ENCODE measurements around the gene OAF. TPM values are rescaled to one million over a fixed set of nuclear protein-coding genes. Genes with fewer than 3 reads are reported as not detected.
"Not testable (repeated sequence)": the region's sequence is repeated elsewhere in the genome, so short reads cannot be mapped to it uniquely, and the experiment has no call there.

OAF gene
- total RNA-seq, 2 experiments from 2014 or later, result 1.4 to 2.0 TPM

DNA sequence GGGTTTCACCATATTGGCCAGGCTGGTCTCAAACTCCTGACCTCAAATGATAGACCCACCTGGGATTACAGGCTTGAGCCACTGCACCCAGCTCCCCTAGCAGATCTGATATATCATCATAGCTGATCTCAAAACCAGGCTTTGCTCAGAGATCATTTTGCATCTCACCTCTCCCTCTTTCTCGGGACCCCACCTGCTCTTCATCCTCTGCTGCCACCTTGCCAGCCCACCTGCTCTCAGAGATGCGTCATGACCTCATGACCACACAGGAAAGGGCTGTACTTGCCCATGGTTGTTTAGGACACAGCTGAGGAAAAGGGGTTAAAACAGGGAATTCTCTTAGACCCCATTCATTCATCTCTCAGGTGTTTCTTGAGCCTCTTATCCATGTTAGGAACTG, 56.5 kb downstream of the OAF start:
- DNase-seq, result no peak
- Mint-ChIP-seq H3K9me3 (no peaks in the 10 kb centered on the region), H3K36me3 (ENCODE audit: low read depth) (no peaks in the 10 kb centered on the region), H3K4me3 (no peak overlapping the region), H3K4me1 (no peaks in the 10 kb centered on the region), H3K27me3 (peaks cover 50% of the 10 kb centered on the region), H3K27ac (no peak overlapping the region)
- POLR2A ChIA-PET, result no interaction called here
- CTCF ChIA-PET, result interaction anchor here (0.6 to 1.4 kb wide), 3 partner anchors 8 to 54 kb away, joined by 3 to 5 read pairs (median 4); no protein-coding TSS in a partner anchor

DNA sequence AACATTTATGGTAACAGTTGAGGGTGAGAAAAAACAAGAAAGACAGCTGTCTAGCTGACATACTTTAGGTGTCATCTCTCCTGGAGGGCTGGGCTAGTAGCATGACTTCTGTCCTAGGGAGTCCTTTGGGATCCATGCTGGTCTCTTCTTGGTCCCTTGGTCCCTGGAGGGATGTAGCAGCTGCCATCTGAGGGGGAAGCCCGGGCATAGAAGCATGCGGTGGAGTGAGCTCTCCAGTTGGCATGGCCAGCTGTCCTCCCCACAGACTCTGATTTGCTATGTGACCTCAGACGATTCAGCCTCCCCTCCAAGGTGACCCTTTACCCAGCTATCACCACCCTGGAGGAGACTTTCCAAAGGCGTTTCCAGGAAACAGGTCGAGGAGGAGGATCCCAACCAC, 57.9 kb downstream of the OAF start:
- Mint-ChIP-seq H3K27ac (no peak overlapping the region), H3K9me3 (no peaks in the 10 kb centered on the region), H3K4me3 (no peak overlapping the region), H3K36me3 (ENCODE audit: low read depth) (no peaks in the 10 kb centered on the region), H3K4me1 (no peaks in the 10 kb centered on the region), H3K27me3 (peaks cover 51% of the 10 kb centered on the region)
- no peak for DNase-seq
- CTCF ChIA-PET, result interaction anchor here (1.4 kb wide), 1 partner anchor 34 kb away, joined by 5 read pairs; no protein-coding TSS in a partner anchor
- POLR2A ChIA-PET, result no interaction called here

DNA sequence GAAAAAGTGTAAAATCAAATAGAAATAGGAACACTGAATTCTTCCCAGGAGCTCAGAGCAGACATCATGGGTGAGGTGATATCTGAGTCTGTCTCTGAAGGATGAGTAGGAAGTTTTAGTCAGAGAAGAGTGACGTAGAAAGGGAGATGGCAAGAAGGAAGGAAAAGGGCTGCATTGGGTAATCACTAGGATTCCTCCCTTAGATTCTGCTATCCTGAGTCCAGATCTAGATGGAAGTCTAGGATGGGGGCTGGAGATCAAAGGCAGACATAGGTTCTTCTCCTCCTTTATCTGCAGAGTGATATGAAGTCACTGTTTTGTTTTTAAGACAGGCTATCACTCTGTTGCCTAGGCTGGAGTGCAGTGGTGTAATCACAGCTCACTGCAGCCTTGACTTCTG, 59.6 kb downstream of the OAF start:
- DNase-seq, result no peak
- H3K27me3 Mint-ChIP-seq, result peaks cover 51% of the 10 kb centered on the region
- H3K27ac Mint-ChIP-seq, result no peak overlapping the region
- H3K36me3 Mint-ChIP-seq (ENCODE audit: low read depth), result no peaks in the 10 kb centered on the region
- no peak overlapping the region for H3K4me3 Mint-ChIP-seq
- H3K4me1 Mint-ChIP-seq, result no peaks in the 10 kb centered on the region
- ChIA-PET POLR2A (no interaction called here), CTCF (interaction anchor here (1.2 kb wide), 1 partner anchor 32 kb away, joined by 3 read pairs; no protein-coding TSS in a partner anchor)
- H3K9me3 Mint-ChIP-seq, result no peaks in the 10 kb centered on the region

DNA sequence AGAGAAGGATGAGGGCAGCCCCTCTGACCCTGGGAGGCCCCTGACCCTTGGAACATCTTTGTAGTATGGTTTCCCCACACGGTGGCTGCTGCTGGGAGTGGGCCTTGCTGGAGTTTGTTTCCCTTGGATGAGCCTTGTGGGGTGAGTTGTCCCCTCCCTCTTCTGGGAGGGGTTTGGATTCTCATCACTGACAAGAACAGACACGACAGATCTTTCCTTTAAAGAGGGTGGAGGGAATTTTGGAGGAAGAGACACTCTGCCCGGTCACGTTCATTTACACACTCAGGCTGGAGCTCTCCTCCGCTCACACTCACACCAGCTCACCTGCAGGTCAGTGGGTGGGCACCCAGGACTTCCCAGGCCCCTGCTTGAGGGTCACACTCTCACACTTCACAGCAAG, 60.8 kb downstream of the OAF start:
- ChIA-PET POLR2A (no interaction called here), CTCF (no interaction called here)
- Mint-ChIP-seq H3K27me3 (peaks cover 40% of the 10 kb centered on the region), H3K9me3 (no peaks in the 10 kb centered on the region), H3K4me3 (no peak overlapping the region), H3K27ac (no peak overlapping the region), H3K36me3 (ENCODE audit: low read depth) (no peaks in the 10 kb centered on the region), H3K4me1 (no peaks in the 10 kb centered on the region)
- no peak for DNase-seq

DNA sequence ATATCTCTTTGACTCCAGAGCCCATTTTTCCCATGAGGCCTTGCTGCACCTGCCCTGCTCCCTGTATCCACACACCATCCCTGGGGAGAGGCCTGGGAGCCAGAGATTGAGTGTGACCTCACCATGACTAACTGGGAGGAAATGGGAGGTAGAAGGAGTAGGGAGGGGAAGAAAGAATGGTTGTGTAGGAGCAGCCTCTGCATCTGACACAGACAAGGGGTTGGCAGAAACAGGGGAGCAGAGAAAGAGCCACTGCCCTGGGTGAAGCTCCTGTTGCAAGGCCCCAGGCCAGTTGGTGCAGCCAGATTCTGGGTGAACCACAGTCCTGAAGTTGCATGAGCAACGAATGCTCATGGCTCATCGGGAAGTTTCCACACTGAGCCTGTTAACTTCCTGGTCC, 61.5 kb downstream of the OAF start:
- Mint-ChIP-seq H3K27ac (no peak overlapping the region), H3K9me3 (no peaks in the 10 kb centered on the region), H3K27me3 (peaks cover 35% of the 10 kb centered on the region), H3K4me1 (no peaks in the 10 kb centered on the region), H3K36me3 (ENCODE audit: low read depth) (no peaks in the 10 kb centered on the region), H3K4me3 (no peak overlapping the region)
- DNase-seq, result no peak
- ChIA-PET POLR2A (no interaction called here), CTCF (no interaction called here)

DNA sequence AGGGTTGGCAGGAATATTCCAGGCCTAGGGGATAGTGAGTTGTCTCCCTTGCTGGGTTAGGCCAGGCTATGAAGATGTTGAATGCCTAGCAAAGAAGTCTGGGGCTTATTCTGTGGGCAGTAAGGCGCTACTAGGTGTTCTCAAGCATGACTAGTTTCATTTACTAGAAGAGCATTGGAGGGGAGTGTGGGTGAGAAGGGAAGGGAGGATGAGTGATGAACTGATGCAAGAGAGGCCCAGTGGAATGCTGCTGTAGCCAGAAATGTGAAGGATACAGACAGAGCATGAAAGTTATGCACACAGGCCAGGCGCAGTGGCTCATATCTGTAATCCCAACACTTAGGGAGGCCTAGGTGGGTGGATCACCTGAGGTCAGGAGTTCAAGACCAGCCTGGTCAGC, 62.6 kb downstream of the OAF start:
- H3K27me3 Mint-ChIP-seq, result peaks cover 33% of the 10 kb centered on the region
- CTCF ChIA-PET, result interaction anchor here (0.8 kb wide), 1 partner anchor 30 kb away, joined by 3 read pairs; no protein-coding TSS in a partner anchor
- H3K4me3 Mint-ChIP-seq, result no peak overlapping the region
- POLR2A ChIA-PET, result no interaction called here
- DNase-seq, result no peak
- no peaks in the 10 kb centered on the region for H3K4me1 Mint-ChIP-seq
- H3K27ac Mint-ChIP-seq, result no peak overlapping the region
- H3K9me3 Mint-ChIP-seq, result no peaks in the 10 kb centered on the region
- H3K36me3 Mint-ChIP-seq (ENCODE audit: low read depth), result no peaks in the 10 kb centered on the region

DNA sequence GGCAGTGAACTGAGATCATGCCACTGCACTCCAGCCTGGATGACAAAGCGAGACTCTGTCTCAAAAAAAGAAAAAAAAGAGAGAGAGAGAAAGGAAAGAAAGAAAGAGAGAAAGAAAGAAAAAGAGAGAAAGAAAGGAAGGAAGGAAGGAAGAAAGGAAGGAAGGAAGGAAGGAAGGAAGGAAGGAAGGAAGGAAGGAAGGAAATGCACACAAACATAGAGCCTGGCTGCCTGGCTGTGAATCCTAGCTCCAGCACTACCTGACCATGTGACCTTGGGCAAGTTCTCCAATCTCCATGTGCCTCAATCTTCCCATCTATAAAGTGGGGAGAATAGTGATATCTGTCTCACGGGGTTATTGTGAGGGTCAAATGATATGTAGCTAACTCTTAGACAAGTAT, 63.1 kb downstream of the OAF start:
- H3K27me3 Mint-ChIP-seq, result peaks cover 34% of the 10 kb centered on the region
- H3K4me3 Mint-ChIP-seq; H3K9me3 Mint-ChIP-seq; POLR2A ChIA-PET; H3K4me1 Mint-ChIP-seq; H3K36me3 Mint-ChIP-seq (ENCODE audit: low read depth); H3K27ac Mint-ChIP-seq; DNase-seq: not testable (repeated sequence)
- CTCF ChIA-PET, result interaction anchor here (0.6 to 0.8 kb wide), 2 partner anchors 29 to 654 kb away, joined by 3 read pairs; no protein-coding TSS in a partner anchor

DNA sequence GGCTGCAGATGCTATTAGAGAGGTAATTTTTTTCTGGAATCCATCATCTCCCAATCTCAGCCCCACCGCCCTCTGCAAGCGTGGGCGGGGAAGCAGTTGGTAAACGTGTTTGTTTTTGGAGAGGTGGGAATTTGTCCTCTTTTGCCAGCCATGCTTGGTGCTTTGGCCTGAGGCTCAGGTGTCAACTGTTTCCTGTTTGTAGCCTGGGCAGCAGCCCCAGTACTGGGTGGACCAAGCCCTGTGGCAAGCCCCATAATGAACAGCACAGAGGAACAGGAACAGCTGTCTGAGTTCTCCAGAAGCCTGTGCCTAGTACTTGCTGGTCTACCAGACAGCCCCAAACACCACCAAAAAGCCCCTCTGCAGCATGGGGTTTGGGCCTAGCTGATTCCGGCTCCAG, 68.7 kb downstream of the OAF start:
- H3K9me3 Mint-ChIP-seq, result no peaks in the 10 kb centered on the region
- H3K36me3 Mint-ChIP-seq (ENCODE audit: low read depth), result no peaks in the 10 kb centered on the region
- POLR2A ChIA-PET, result no interaction called here

More for the DNA sequence above, 68.7 kb downstream of the OAF start:
- DNase-seq, result no peak
- Mint-ChIP-seq H3K27me3 (peaks cover 25% of the 10 kb centered on the region), H3K4me1 (no peaks in the 10 kb centered on the region), H3K4me3 (no peak overlapping the region), H3K27ac (no peak overlapping the region)
- CTCF ChIA-PET, result no interaction called here

Other genes with a start within 250 kb of the OAF start
- gene TRIM29, start 72.9 kb upstream of the OAF start, total RNA-seq, result not detected
- gene POU2F3, start 29.1 kb downstream of the OAF start, total RNA-seq, result not detected
- 1 to 10 TPM; 1.2 to 1.4 TPM for gene TLCD5, start 114.3 kb downstream of the OAF start, total RNA-seq
- 10 to 100 TPM; 19.7 to 21.5 TPM for gene ARHGEF12, start 125.4 kb downstream of the OAF start, total RNA-seq